Measurements from ENCODE around the gene FAF1. TPM values are rescaled to one million over a fixed set of nuclear protein-coding genes. Genes with fewer than 3 reads are reported as not detected.

The FAF1 gene
- total and polyA plus RNA-seq, 7 donors: 27.5 to 59.3 (median 53.9) TPM

- Histone ChIP-seq H3K27me3 (peaks cover 75 to 92% (median 90%) of the 10 kb centered on the region in 3 donors), H3K9me3 (no peaks in the 10 kb centered on the region), H3K4me1 (peaks cover 0 to 46% (median 44%) of the 10 kb centered on the region in 4 donors), H3K36me3 (no peaks in the 10 kb centered on the region), H3K27ac (no peak overlapping the region), H3K4me3 (no peak overlapping the region)
- no peak for TF ChIP-seq POLR2AphosphoS5 (IDR thresholded peaks at IDR 0.05)
- no peak for TF ChIP-seq EP300 (IDR thresholded peaks at IDR 0.05)
- no peak for TF ChIP-seq CTCF (IDR thresholded peaks at IDR 0.05)
- no peak for TF ChIP-seq POLR2A (IDR thresholded peaks at IDR 0.05)
- intact Hi-C loops (cut with DNase I): no loop called here
- WGBS, 2 donors: 5 to 7% methylated on average over 35 of the region's 35 CpGs
- DNase-seq: no peak
These were observed 532.0 kb downstream of the FAF1 start for GRCh38 chr1:50427818-50428779.

GRCh38 chr1:50427086-50427817, 532.8 kb downstream of the FAF1 start:
- H3K27me3 ChIP-seq: peaks cover 83 to 100% (median 98%) of the 10 kb centered on the region in 3 donors
- WGBS, 2 donors: 4 to 5% methylated on average over 44 of the region's 44 CpGs

GRCh38 chr1:50426702-50427085, 533.4 kb downstream of the FAF1 start:
- intact Hi-C loops (cut with DNase I): no loop called here
- Histone ChIP-seq H3K9me3 (no peaks in the 10 kb centered on the region), H3K4me3 (no peak overlapping the region), H3K27ac (no peak overlapping the region), H3K36me3 (no peaks in the 10 kb centered on the region), H3K27me3 (peaks cover 89 to 100% (median 100%) of the 10 kb centered on the region in 3 donors), H3K4me1 (peaks cover 0 to 58% (median 54%) of the 10 kb centered on the region in 4 donors)
- 3 to 4% methylated on average over 28 of the region's 28 CpGs for WGBS, 2 donors
- DNase-seq: no peak
- TF ChIP-seq POLR2AphosphoS5 (IDR thresholded peaks at IDR 0.05): no peak
- no peak for TF ChIP-seq CTCF (IDR thresholded peaks at IDR 0.05)
- TF ChIP-seq EP300 (IDR thresholded peaks at IDR 0.05): no peak
- no peak for TF ChIP-seq POLR2A (IDR thresholded peaks at IDR 0.05)

More at GRCh38 chr1:50427086-50427817, 532.8 kb downstream of the FAF1 start:
- intact Hi-C loops (cut with DNase I): no loop called here
- TF ChIP-seq POLR2A (IDR thresholded peaks at IDR 0.05): no peak
- TF ChIP-seq POLR2AphosphoS5 (IDR thresholded peaks at IDR 0.05): no peak
- no peak for TF ChIP-seq CTCF (IDR thresholded peaks at IDR 0.05)
- no peak for TF ChIP-seq EP300 (IDR thresholded peaks at IDR 0.05)
- H3K4me1 ChIP-seq: peaks cover 0 to 53% (median 52%) of the 10 kb centered on the region in 4 donors
- H3K4me3 ChIP-seq: no peak overlapping the region
- no peak for DNase-seq
- no peaks in the 10 kb centered on the region for H3K36me3 ChIP-seq
- H3K27ac ChIP-seq: no peak overlapping the region
- H3K9me3 ChIP-seq: no peaks in the 10 kb centered on the region

GRCh38 chr1:50426108-50426700, 533.9 kb downstream of the FAF1 start:
- H3K36me3 ChIP-seq: no peaks in the 10 kb centered on the region
- 11 to 16% methylated on average over 20 of the region's 20 CpGs for WGBS, 2 donors
- DNase-seq: no peak
- no peak for TF ChIP-seq CTCF (IDR thresholded peaks at IDR 0.05)
- H3K27ac ChIP-seq: no peak overlapping the region
- no peaks in the 10 kb centered on the region for H3K9me3 ChIP-seq
- H3K4me3 ChIP-seq: no peak overlapping the region
- H3K27me3 ChIP-seq: peaks cover 91 to 100% (median 100%) of the 10 kb centered on the region in 3 donors
- peaks cover 0 to 61% (median 55%) of the 10 kb centered on the region in 4 donors for H3K4me1 ChIP-seq
- intact Hi-C loops (cut with DNase I): no loop called here
